GM12864 (cell line): ENCODE measurements around the gene CRY2.
A peak's percentile ranks its signal among the peaks of the same experiment; 100 is the strongest.

ENCODE experiments used
- DNase-seq: peaks from one replicate; pipeline ENCODE4 v3.0.0-alpha.2; 2011; ENCODE audit warnings: low read depth
- H3K4me3 ChIP-seq: 2 replicates; pipeline ENCODE4 v1.5.1; 2011; ENCODE audit warnings: mild to moderate bottlenecking, low read depth, low read length, control low read depth
- CTCF ChIP-seq: IDR thresholded peaks from 2 replicates; pipeline ENCODE4 v1.5.1; 2011; ENCODE audit warnings: low read depth, mild to moderate bottlenecking, moderate library complexity, low read length, control low read depth, inconsistent platforms; ENCODE audit errors: missing control alignments

CRY2 gene

GRCh38 chr11:45879803-45880686 is 32.8 kb downstream of the CRY2 start:
- H3K4me3 ChIP-seq: no peak overlapping the region
- DNase-seq: no peak
- no peak for TF ChIP-seq CTCF

GRCh38 chr11:45880772-45881570 is 33.7 kb downstream of the CRY2 start:
- no peak overlapping the region for H3K4me3 ChIP-seq
- DNase-seq: no peak
- TF ChIP-seq CTCF: no peak

GRCh38 chr11:45881708-45882368 is 34.6 kb downstream of the CRY2 start:
- no peak overlapping the region for H3K4me3 ChIP-seq
- TF ChIP-seq CTCF: no peak
- no peak for DNase-seq

- no peak for DNase-seq
- TF ChIP-seq CTCF: no peak
- no peak overlapping the region for H3K4me3 ChIP-seq
Measured at GRCh38 chr11:45884596-45885185, 37.4 kb downstream of the CRY2 start.

- DNase-seq: no peak
- peak within 1 kb of the TSS; percentile 28; the same call in 1 of the 2 replicates for H3K4me3 ChIP-seq
- TF ChIP-seq CTCF: no peak
Measured at GRCh38 chr11:45885274-45885920, 38.1 kb downstream of the CRY2 start, which contains the start of gene MAPK8IP1. TSS of gene MAPK8IP1 (plus strand) at chr11:45885651. CDS start at chr11:45885821, 170 bp downstream.
